NCI-H1105 (cell line): ENCODE results near the gene FOXN3.

Experiments used
- DNase-seq: peaks from one replicate; lab custom pipeline; 2025; lab: John Stamatoyannopoulos, UW

Gene FOXN3

DNA sequence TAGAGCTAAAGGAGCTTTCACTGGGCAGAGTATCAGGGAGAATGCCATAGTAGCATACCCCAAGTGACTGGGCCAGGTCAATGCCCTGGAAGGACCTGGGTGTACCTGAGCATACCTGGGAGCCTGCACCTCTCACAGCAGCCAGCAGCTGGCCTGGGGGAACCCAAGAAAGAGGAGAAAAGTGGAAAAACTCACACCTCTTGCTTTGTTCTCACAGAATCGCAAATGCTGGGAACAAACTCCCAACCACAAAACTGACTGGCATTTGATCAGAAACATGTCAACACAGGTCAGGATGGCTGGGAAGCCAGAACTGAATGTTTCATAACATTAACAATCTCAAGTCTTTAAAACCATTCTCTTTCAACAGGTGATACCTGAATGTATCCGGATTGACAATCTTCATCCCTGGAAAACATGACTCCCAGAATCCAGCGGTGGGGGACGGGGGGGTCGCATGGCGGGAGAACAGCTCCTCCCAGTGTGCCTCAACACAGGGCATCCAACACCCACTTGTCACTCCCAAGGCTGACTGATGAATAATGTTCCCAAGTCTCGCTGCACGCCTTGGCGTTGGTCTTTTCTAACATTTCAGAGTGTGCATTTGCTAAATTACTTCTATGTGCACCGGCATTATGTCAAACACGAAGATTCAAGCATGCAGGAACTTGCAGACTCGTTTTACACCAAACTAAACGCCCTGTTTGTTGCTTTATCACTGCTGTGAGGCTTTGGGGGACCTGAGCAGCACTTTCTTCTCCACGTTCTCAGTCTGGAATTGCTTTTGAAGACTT is 7.9 kb downstream of the FOXN3 start:
- no peak for DNase-seq

DNA sequence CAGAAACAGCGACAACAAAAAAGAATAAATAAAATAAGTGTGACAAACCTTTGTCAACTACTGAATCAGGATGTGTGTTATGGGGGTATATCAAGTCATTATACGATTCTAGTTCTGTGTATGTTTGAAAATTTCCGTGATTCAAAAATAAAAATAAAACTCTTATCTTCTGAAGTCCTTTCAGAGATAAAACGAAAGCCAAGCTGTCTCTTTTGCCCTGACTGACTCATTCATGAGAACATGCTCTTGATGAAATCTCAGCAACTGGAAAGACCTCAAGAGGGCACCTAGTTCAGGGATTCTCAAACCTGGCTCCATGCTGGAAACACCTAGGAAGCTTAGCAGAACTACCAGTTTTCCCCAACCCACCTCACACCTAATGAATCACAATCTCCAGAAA is 9.2 kb downstream of the FOXN3 start:
- no peak for DNase-seq

DNA sequence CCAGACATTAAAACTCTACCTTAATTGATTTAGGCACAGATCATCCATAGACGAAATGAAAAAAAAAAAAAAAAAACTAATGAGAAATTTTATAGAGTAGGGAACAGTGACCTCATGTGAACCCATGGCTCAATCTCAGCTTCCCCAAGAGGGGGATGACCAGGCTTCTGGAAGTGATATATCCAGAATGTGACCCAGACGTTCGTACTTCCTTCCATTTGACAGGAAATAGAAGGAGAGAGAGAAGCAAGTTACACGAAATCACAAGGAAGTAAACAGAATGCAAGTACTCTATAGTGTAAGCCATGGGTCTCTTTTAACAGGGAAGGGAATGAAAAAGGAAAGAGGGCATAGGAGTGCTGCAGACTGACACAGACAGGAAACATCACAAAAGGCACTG is 10.1 kb downstream of the FOXN3 start:
- no peak for DNase-seq

DNA sequence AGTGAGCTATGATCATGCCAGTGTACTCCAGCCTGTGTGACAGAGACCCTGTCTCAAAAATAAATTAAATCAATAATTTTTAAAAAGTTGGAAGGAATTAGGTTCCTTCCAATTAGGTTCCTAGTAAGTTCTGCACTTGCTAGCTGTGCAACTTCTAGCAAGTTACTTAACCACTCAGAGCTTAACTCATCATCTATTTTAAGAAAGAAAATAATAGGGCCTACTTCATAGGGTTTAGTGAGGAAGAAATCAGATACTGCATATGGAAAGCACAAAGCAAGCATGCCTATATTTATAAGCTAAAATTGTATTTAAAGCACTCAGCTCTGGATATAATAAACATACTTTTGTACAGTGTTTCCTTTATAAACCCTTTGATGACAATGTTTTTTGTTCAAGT is 10.7 kb downstream of the FOXN3 start:
- DNase-seq: no peak

DNA sequence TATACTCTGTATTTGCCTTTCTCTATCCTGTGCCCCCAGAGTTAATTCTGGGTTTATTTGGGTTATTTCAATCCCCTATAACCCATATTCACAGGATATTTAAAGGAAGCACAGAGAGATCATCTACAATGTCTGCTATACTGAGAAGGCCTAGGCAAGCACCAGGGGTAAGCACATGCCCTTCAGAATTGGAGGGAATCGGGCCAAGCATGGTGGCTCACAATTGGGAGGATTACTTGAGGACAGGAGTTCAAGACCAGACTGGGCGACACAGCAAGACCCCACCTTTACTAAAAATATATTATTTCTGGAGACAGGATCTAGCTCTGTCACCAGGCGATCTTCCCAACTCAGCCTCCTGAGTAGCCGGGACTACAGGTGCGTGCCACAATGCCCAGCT is 11.3 kb downstream of the FOXN3 start:
- no peak for DNase-seq

DNA sequence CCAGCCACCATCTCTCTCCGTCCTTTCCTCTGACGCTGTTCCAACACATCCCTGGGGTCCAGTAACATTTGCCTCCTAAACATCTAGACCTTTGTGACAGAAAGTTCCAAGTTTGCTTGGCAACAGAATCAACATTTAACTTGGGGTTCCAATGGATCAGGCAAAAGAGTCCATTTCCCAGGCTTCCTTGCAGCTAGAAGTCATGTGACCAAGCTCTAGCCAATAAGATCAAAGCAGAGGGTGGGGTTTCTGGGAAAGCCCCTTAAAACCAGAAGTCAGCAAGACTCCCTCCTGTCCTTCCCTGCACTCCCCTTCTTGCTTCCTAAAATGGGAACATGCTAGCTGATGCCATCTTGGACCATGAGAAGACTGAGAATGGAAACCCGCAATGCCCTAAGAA is 14.7 kb downstream of the FOXN3 start:
- DNase-seq: no peak

DNA sequence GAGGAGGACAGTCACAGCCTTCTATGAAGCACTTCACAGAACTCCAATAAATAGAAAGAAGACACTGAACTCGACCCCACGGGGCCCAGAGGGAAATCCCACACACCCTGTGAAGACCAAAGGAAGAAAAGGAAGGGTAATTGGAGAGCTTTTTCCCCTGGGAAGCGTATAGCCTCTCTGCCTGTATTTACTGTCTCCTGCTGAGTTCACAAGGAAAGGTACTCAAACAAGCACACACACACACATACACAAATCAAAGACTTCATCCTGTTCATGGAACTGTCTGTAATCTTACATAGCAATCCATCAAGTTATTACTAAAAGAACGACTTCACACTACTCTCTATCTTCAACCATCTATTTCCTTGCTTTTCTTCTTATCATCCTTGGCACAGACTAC is 15.3 kb downstream of the FOXN3 start:
- no peak for DNase-seq

DNA sequence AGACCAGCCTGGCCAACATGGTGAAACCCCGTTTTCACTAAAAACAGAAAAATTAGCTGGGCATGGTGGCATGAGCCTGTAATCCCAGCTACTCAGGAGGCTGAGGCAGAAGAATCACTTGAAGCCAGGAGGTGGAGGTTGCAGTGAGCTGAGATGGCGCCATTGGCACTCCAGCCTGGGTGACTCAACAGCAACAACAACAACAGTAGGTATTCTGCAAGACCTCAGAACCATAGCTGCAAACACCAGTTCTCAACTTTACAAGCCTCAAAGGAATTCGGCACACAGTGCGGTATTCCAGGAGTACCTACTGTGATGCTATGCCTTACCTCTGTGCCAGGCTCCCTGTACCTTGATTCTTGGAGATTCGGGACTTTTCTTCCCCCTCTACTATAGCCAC is 15.8 kb downstream of the FOXN3 start:
- DNase-seq: no peak

DNA sequence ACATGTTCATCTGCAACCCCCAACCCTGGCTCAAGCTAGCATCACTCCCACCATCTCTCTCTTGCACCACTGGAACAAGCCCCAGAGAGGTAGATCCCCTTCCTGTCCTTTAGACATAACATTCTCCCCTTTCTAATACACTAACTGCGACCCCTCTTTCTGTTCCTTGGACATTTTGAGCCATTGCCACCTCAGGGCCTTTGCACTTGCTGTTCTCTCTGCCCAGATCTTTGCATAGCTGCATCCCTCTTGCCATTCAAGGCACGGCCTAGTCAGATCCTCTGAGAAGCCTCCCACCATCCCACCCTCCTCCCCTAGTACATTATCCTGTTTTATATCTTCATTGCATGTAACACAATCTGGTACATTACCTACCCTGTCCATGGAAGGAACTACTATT is 16.5 kb downstream of the FOXN3 start:
- DNase-seq: no peak

DNA sequence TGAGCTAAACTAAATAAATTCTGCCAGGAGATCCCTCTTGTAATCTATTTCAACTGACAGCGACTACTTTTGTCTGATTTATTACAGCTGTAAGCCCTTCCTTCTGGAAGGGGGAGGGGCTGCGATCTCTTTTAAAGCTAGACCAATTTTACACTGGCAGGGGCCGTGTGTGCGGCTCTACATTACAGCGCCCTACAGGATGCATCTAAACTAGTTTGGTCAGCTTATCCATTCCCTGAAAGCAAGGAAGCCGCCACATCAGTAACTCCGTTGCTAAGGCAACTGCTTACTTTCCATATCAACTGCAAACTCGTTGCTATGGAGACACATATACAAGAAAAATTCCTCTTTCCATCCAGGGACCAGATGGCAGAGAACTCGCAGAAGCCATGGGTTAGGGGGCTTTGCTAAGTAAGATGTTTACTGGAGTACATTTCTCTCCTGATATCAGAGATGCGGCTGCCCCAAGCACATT is 17.4 kb downstream of the FOXN3 start:
- DNase-seq: peak; percentile 75

DNA sequence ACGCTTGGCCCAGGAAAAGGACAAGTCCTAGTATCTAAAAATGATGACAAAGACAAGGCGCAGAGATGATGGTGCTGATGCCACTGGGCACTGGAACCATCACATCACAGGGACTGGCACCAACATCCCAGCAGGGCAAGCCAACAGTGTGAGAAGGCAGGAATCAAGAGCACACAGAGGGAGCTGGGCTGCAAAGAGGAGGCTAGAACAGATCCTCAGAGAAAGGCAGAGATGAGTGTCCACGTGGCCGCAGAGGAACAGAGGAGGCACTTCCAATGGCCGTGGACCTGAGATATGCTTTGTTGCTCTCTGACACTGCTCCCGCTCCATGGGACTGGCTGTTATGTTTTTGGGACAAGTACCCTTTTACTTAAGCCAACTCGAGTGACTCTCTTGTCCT is 17.9 kb downstream of the FOXN3 start:
- DNase-seq: no peak

DNA sequence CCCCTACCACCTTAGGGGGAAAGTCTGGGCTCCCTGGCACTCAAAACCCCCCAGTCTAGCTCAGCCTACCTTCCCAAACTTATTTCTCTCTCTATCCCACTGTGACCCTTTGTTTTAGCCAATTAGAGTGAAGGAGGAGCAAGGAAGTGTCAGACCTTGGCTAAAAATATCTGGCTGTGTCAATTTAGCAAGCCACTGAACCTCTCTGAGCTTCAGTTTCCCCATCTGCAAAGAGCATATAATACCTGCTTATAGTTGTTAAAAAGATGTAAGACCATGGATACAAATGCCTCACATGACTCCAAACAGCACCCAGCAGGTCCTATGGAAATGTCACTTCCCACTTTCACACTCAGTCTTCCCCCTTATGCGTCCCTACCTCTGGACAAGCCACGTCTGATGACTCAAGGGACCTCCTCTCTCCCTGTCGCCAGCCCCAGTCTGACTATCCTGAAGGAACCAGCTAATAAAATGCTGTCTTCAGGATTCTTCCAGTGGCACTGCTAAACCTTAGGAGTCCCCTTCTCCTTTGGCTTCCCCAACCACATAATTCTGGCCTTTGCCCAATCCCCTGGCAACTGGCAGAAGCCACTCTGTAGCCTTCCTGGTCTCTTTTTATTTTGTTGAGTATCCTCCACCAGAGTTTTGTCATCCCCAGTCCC is 19.3 kb downstream of the FOXN3 start:
- DNase-seq: no peak

DNA sequence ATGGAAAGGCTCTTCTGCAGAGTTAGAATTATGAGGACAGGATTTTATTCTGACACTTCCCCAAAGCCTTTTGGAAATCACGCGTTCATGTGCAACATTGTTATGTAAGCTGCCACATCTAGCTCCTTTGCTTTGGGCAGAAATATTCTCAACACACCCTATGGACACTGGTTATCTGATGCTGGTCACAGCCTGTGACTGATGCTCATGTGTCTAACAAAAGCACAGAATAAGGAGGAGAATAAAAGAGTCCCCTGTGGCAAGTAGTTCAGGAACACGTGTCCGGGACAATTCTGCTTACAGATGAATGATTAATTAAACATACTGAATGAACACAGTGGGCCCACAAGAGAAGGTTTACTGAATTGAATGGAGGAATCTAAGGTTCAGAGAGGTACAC is 22.1 kb downstream of the FOXN3 start:
- DNase-seq: no peak

DNA sequence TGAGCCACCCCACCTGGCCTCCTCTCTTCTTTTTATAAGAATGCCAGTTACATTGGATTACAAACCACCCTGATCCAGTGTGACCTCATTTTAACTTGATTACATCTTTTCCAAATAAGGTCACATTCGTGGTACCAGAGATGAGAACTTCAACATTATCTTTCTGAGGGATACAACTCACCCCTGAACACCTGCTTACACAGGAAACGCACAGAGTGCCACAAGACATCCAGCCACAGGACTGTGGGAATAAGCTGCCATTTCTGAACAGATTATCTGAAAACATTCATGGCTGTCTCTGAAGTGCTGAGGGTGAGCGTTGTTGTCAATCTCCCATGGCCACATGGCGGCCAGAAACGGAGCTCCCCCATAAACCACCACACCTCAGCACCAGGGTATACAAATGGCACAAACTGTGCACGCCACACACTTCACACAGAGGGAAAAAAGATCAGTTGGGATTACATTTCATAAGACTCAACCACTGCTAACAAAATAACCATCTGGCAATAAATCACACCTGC is 23.7 kb downstream of the FOXN3 start:
- DNase-seq: no peak

DNA sequence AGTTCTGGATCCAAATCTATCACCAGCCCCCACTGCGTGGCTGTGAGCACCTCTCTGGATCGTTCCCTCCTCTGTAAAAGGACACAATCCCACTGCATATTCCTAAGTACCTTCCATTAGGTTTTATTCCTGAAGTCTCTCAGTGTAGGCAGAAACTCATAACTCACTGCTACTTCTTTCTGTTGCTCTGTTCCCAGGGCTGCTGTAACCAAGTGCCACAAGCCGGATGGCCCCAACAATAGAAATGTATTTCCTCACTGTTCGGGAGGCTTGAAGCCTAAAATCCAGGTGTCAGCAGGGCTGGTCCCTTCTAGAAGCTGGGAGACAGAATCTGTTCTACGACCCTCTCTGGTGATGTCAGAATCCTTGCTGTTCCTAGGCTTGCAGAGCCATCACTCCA is 24.9 kb downstream of the FOXN3 start:
- DNase-seq: no peak

DNA sequence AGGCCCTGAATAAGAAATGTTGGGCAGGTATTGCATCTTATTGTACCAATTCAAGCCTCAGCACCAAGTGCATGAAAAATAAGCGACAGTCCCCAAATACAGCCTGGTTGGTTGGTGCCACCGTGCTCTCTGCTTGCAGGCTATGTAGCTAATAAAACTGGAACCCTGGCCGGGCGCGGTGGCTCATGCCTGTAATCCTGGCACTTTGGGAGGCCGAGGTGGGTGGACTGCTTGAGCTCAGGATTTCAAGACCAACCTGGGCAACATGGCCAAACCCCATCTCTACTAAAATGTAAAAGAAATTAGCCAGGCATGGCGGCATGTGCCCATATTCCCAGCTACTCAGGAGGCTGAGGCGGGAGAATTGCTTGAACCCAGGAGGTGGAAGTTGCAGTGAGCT is 25.5 kb downstream of the FOXN3 start:
- DNase-seq: no peak

DNA sequence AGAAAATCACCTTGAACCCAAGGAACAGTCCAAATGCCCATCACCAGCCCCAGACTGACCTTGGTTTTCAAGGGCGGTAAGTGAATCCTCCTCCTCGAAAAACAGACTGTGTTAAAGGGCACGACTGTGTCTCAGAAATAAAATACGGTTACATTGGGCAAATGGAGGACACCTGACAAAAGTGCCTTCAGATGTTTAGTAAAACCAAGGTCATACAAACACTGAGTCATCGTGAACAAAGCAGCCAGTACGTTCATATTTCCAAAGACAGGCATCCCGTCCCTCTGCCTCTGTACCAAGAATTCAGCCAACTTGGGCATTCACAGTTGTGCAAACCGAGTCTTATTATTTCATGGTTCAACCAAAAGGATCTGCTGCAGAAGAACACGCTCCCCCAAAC is 25.9 kb downstream of the FOXN3 start:
- no peak for DNase-seq

DNA sequence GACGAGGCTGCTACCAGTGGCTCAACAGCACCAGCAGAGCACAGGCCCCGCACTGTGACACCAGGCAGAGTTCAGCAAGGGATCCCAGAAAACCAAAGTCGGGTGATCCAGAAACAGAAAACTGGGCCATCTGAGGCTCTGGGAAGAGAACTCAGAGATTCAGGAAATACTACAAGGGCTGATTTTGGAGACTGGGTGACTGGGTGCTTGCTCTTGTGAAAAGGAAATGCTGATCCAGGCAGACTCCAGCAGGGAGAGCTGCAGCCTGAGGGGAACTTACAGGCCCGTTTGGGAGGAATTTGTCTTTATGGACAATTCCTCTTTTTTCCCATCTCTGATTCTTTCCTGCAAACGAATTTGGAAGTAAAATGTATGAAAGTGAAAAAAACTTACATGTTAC is 28.2 kb downstream of the FOXN3 start:
- DNase-seq: no peak

DNA sequence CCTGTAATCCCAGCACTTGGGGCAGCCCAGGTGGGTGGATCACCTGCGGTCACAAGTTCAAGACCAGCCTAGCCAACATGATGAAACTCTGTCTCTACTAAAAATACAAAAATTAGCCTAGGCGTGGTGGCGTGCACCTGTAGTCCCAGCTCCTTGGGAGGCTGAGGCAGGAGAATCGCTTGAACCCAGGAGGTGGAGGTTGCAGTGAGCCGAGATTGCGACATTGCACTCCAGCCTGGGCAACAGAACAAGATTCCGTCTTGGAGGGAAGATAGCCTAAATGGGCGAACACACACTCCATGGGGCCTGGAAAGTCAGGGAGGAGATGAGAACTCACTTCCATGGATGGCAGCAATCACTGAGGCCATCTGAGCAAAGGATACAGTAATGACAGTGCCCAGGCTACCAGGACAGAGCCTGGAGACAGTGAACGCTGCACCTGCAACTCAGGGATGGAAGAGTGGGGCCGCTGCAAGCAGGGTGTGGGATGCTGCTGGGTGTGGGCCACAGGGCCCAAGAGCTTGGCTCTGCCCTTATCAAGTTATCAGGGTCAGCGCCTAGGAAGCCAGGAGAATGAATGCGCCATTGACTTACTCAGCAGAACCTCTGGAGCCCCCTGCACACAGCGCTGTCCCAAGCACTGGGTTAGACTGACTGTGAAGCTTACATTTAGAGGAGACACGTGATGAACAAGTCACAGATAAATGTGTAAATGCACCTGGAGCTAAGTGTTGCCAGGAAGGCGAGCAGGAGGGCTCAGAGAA is 28.9 kb downstream of the FOXN3 start:
- DNase-seq: no peak

DNA sequence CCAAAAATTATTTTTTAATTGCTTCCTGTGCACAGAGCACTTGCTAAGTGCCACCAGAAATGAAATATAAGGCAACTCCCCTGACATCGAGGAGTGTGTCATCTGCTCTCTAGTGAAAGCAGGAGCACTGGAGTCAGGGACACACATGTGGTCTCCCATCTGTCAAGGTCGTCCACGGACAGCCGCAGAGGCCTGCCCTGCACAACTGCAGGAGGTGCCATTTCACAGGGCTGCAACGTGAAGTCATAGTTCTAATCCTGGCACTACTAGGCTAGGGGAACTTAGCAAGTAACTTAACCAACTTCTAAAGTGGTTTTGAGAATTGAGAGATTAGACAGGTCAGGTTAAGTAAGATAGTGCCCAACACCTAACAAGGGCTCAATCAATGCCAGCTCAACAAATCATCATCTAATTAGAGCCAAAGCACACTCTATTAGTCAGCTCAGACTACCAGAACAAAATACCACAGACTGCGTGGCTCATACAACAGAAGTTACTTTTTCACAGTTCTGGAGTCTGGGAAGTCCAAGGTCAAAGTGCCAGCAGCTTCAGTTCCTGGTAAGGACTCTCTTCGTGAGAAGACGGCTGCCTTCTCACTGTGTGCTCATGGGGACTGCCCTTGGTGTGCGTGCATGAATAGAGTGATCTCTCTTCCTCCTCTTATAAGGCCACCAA is 30.7 kb downstream of the FOXN3 start:
- DNase-seq: no peak

DNA sequence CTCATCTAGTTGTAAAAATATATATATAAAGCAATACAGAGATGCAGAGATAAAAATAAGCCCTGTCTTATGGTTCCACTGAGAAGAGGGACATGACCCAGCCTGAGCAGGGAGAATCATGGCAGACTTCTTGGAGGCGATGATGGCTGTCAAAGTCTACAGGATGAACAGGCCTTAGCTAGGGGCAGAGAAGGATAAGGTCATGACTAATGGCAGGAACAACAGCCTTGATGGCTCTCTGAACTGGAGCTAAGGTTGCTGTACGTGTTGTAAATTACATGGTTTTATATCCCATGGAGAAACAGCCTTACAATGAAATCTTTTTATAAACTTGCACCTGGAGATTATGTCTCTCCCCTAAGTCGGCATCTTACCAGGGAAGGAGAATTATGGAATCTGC is 32.4 kb downstream of the FOXN3 start:
- no peak for DNase-seq

DNA sequence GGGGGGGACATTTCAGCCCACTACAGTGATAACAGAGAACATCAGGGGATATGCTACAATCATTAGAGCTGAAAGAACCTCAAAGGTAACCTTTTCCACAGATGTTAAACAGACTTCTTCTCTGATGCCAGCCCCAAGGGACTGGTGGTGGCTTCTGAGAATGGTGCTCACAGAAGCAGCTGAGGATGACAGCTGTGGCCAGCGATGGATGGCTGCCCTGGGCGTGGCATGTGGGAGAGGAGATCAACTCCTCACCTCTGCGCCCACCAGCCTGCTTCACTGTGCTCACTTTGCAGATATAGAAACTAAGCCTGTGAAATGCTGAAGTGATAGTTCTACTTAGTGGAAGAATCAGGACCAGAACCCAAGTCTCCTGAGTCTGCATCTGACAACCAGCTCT is 33.0 kb downstream of the FOXN3 start:
- DNase-seq: no peak
